GM21447 (cell line): ENCODE data around the gene CYRIA.

Source experiments
- ATAC-seq: cut with Tn5 transposase; IDR thresholded peaks from one replicate; pipeline ENCODE4 v1.9.1; 2021; ENCODE audit not compliant: unreplicated experiment

The CYRIA gene

DNA sequence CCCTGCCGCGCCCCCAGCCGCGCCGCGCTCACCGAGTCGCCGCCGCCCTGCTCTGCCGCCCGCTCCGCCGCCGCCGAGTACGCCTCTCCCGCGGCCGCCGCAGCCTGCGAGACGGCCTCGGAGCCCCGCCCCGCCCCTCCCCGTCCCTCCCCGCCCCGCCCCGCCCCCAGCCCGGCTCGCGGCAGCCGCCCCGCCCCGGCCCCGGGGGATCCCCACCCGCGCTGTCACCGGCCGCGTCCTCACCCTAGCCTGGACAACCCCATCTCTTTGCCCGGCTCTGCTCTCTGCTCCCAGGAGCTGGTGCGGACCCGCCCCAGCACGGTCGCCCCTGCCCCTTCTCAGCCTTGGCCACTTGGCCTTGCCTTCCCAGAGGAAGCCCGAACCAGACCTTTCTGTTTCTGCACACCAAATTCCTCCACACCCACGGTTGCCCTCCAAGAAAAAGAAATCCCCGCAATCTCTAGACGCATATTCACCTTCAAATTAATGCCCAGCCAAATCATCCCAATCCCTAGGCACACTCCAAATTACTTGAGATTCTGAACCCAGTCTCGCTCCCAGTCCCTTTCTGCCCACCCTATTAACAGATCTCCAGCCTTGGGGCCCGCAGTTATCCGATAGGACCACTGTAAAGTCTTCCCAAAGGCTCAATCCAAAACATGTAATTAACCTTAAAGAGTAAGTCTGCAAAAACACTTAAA lies at the start of gene CYRIA:
Gene CYRIA, minus strand, starts transcription at position 87 of the 701 bp plus-strand sequence. CDS start 77,715 bp downstream, outside the sequence.
- peak; percentile 61 for ATAC-seq

DNA sequence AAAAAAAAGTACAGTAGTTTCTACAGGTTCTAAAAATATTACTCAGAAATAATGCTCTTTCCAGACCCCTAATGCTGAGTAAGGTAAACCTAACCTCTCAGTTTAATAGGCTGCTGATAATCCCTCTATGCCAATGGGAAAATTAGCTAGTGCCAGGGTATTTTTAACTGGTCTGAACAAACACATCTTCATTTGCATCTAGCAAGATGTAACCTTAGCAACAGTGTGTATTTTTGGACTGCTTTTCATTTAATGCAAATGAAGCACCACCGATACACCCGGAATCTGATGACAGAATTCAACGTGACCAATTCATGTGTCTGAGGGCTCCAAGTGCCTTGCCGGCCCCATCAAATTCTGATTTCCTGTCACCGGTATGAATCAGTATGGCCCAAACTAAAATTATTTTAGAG lies 47.4 kb upstream of the CYRIA start:
- ATAC-seq = peak; percentile 77

DNA sequence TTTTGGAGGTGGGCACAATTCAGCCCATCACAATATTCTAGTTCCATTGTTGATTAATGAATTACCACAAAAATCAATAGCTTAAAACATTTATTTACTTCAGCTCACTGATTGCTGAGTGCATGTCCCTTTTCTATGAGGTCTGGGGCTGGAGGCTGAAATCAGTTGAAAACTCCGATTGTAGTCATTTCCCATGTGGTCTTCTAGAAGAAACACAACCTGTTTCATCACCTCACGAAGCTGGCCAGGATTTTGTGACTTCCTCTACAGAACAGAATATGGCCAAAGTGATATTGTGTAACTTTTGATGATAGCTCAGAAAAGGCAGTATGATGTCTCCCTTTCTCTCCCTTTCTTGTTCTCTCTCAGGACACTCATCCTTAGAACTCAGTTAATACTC lies 44.1 kb upstream of the CYRIA start:
- no peak for ATAC-seq

DNA sequence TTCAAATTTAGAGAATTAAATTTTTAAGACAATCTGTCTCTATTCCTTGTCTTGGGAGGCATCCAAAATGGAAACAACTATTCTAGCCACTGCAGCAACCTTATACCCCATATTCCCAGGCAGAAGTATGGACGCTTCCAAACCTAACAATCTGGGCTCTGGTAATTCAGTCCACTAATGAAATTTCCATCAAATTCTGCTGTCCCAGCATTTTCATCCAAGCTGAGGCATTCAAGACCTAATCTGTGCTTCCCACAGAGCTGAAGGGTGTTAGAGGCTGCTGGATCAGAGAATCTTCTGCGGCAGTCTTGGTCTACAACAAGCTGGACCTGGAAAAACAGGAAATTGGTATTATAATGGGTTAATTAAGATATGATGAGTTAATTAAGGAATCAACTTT lies 42.5 kb upstream of the CYRIA start:
- no peak for ATAC-seq

DNA sequence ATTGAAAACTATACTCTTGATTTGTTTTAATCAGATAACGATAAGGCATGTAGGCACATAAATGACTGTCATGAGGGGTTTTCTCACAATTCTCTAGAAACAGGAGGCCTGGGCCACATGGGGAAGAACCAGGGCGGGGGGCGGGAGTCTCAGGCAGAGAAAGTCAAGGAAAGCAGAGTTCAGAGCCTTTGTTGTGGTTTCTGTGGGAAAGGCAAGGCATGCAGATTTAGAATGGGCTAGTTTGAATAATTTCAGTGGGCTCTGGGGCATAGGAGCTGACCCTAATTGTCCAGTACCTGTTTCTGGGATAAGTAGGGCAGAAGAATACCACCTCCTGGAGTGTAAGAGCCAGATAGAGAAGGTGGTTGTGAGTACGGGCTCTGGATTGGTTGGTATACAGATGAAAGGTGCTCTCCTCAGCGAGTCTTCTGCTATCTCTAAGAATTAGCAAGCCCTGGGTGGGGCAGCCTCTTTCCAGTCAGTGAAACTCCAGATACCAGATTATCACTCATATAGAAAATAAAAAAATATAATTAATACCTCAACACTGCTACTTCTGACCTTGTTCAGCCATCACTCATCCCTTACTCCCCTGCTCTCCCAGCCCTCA lies 41.5 kb upstream of the CYRIA start:
- ATAC-seq = no peak

DNA sequence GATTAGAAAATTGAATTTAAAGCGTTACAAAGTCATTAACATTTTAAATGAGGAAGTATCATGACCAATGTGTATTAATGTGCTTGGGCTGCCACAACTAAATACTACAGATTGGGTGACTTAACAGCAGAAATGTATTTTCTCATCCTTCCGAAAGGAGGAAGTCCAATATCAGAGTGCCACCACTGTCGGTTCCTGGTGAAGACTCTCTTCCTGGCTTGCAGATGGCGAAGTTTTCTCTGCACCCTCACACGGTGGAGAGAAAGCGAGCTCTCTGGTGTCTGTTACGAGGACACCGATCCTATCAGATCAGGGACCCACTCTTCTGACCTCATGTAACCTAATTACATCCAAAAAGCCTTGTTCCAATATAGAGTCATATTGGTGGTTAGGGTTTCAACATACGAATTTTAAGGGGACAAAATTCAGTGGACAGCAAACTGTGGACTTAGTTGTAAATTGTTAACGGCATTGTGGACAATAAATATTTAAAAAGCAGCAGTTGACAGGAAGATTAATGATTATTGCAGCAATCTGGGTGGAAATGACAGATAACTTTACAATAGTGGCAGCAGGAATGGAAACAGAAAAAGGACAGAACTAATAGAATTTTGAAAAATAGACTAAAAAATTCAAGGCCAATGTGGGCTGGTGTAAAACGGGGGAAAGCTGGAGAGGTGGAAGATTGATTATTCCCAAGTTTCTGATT lies 35.1 kb upstream of the CYRIA start:
- ATAC-seq = no peak

DNA sequence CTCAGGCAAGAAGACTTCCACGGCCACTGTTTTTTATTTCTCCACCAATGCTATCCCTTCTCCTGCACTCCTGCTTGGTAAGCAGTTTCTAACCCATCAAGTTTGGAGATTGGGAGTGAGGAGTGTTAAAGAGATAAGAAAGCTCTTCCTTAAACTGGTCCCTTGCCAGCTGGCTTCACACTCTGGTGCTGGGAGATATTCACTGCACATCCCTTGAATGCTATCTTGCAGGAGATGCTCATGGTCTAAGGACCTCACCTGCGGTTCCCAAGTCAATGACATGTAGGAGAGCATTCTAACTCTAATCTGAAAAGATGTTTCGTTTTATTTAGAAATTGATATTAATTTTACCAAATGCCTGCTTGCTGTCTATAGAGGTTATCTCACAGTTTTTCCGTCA lies 28.2 kb upstream of the CYRIA start:
- no peak for ATAC-seq

DNA sequence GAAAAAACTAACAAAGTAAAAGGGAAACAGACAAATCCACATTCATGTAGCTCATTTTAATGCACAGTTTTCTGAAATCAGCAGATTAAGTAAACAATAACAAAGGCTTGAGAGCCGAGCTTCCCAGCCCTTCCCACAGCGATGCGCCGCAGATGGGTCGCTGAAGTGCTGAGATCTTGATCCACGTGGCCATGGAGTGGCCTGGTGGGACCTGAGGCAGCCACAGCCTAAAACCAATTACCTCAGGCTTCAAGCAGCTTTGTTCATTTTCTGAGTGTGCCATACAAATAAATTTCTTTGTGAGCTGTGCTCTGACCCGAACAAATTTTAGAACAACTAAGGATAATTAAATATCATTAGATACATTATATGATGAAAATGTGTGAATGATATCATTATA lies 25.6 kb upstream of the CYRIA start:
- no peak for ATAC-seq

DNA sequence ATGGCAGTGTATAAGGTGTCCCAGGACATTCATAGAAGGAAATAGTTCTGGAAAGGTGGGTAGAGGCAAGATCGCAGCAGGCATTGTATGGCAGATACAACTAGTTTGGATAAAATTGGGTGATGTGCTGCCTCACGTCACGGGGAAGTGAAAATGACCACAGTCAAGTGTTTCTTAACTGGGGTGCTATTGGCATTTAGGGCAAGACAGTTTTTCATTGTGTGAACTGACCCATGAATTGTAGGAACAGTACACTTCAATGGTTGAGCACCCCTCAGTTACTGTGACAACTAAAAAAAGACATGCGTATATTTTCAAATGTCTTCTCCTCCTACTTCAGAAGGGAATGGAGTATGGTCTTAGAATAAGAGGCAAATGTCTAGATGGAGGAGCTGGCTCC lies 22.3 kb upstream of the CYRIA start:
- no peak for ATAC-seq

DNA sequence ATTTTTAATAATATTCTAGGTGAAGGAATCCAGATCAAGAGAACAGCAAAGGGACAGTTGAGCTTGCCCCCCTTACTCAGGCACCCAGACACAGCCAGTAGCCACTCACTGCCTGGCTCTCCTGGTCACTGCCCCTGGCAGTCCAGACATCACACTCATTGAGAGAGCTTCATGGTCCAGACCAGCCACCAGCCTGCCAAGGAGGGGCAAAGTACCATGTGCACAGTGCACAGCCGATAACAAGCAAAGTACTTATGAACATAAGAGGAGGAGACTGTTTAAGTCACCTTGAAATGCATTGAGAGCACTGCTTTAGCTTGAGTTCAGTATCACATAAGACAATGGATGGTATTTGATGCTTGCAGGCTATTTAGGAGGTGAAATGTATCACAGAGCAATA lies 21.6 kb upstream of the CYRIA start:
- no peak for ATAC-seq

DNA sequence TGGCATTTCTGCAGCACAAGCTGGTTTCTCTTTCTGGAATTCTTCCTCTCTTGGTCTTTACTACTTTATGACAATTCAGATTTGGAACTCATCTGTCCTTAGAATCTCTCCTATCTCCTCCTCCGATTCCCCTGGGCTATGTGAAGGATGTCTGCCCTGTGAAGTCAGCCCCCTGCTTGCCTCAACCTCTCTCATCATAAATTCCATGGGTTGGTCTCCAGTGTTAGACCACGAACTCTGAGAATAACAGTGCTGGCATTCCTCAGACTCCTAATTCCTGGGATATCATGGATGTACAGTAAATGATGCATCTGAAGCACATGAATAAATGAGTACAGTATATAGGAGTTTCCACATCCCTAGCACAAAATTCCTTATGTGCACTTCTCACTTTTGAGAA lies 21.0 kb upstream of the CYRIA start:
- ATAC-seq = no peak

DNA sequence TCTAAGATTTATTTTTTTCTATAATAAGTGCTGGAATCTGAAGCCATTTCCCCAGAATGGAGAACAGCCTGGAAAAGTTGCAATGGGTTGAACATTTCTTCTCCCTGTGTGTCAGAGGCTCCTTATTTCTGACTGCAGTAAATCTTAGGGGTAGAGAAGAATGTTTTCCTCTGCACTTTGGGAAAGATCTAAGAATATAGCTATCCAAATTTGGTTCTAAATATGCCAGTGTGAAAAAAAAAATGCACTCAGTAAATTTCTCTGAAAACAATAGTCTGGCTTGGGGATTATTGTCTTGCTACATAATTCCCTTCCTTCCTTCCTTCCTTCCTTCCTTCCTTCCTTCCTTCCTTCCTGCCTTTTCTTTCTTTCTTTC lies 19.7 kb upstream of the CYRIA start:
- no peak for ATAC-seq

DNA sequence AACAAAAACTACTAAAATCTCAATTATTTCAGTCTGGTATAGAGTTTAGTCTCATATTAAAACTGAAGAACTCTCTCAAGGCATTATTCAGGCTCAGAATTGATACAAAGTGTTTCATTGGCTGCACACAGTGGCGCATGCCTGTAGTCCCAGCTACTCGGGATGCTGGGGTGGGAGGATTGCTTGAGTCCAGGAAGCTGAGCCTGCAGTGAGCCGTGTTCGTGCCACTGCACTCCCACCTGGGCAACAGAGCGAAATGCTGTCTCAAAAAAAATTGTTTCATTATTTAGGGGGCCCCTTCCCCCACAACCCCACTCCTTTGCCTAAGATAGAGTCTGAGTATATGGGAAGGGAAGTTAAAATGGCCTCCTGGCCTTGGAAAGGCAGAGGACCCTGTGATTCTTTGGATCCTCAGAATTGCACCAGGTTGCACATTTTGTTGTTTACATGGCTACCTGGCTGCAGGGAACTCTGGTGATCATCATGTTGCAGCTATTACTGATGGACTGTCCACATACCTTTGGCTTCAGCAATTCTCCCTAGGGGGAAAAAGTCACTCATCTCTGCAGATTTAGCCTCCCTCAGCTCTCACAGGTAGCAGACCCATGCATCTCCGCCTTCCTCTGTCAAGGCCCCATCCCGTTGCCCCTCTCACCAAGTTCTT lies 19.2 kb upstream of the CYRIA start:
- no peak for ATAC-seq

DNA sequence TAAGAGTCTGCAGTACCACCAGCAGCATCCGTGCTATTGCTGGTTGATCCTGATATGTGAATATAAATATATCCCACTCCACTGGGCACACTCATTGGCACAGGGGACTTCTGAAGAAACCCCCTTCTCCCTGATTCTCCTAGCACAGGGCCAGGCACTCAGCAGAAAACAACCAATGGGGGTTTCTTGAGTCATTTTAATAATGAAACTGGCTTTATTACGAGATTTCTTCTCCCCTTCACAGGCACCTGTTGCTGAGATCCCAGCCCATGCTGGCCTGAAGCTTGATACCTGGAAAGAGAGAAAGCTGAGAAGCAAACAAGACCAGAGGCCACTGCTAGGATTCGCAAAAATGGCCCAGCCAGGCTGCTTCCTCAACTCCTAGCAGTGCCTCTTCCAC lies 17.9 kb upstream of the CYRIA start:
- ATAC-seq = no peak

DNA sequence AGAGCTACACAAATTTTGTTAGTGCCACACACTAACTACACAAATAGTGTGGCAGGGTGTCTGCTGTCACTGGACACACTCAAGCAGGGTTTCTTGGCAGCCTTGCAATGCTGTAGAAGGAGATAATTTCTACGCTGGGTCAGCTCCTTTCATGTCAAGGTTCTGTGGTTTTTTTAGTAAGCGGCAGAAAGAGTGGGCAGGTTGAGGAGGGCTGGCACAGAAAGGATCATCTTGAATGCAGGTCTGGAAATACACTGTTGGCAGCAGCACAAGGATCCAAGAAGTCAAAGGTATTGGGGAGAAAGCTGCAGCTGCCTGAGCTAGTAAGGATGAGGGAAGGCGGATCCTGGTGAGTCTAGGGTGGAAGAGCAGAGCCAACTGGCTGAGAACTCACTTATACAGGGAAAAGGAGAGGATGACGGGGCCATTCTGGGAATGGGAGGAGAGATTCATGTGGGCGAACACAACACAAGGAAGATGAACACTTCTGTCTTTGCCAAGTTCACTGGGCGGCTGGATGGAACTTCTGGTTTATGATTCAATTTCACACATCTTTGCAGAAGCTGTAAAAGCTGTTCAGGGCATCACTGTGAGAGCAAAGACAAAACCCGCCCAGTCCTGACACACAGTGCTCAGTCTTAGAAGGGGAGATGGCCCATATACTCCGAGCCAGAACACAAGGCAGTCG lies 16.9 kb upstream of the CYRIA start:
- no peak for ATAC-seq

DNA sequence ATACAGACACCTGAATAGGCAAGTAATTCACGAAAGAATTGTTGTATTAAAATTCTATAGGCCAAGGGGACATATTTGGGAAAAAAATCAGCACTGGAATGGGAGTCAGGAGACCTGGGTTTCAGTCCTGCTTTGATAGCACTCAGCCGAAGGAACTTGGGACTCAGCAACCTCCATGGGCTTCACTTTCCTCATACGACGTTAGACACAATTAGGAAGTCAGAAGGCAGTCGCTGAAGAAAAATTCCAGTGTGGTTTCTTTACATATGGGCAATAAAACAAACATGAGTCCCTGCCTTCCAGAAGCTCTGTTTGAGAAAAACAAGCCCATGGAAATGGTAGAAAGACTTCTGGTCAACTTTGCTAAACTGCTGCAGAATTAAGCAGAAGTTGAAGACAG lies 15.1 kb upstream of the CYRIA start:
- no peak for ATAC-seq

DNA sequence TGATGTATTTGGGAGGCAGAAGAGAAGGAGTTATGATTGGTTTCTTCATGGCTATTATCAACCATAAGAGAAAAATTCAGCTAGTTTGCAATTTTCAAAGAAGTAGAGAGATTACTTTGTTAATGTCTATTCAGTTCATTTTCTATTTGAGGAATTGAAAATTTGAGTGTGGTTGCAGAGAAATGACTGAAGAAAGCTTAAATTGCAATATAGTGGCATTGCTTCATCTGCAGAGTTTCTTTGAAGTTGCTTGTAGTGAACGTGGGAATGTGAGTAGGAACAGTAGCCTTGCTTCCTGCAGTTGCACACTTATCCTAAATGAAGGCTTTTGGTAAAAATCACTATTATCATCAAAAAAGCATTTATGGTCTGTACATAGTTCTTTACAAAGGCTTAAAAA lies 14.7 kb upstream of the CYRIA start:
- no peak for ATAC-seq

DNA sequence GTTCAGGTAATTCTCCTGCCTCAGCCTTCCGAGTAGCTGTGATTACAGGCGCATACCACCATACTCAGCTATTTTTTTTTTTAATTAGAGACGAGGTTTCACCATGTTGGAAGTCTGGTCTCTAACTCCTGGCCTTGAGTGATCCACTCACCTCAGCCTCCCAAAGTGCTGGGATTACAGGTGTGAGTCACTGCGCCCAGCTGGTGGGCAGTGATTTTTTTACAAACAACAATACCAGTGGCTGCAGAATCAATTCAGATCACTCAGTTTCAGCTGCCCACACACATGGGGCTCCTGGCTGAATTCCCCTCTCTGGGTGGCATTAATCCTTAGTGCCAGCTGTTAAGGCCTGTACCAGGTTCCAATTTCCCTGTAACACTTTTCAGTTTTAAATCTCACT lies 13.3 kb upstream of the CYRIA start:
- no peak for ATAC-seq

DNA sequence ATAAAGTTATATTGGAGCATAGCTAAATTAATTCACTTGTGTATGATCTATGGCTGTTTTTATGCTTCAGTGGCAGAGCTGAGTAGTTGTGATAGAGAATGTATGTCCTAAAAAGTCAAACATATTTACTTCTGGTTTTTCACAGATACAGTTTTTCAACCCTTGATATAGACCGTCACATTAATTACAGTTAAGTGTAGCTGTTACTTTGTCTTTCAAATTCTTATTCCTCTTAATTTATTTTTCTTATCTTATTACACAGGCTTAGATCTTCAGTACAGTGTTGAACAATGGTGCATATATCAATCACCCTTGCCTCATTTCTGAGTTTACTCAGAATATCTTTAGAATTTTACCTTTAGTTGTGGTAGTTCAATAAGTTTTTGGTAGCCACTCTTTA lies 12.2 kb upstream of the CYRIA start:
- no peak for ATAC-seq

DNA sequence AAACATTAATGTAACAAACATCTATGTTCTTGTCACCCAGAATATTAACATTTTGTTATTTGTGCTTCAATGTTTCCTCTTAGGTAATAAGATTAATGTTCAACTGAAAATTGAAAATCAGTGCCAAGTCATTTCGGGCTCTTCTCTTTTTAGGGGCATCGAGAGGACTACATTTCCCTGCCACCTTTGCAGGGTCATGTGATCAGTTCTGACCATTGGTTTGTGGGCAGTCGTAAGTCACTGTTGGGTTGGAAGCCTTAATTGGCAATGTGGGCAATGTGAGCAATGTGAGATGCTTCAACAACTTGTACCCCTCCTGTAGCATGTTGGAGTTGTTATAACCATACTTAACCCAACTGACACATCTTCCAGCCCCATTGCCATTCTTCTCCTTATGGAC lies 10.1 kb upstream of the CYRIA start:
- ATAC-seq = no peak

DNA sequence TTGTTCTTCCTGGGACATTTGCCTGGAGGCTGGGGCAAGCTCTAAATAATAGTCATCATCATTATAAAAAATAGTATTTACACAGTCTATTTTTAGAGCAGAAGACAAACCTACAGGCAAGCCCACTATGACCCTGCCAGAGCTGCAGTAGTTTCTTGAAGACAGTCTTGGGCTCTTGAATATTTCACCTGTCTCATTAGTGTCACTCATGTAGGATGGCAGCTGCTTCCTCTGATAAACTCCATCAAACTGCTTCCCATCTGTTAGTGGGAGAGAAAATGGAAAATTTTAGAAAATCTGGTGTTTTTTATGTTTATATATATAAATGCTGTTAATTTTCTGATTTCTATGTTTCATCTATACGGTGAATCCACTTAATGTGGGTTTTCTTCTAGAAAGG lies 8.5 kb upstream of the CYRIA start:
- no peak for ATAC-seq
